Right forelimb (tissue), 1 donor: ENCODE measurements around the gene OR51S1.
"Not testable (repeated sequence)": the region's sequence is repeated elsewhere in the genome, so short reads cannot be mapped to it uniquely, and the experiment has no call there.

Experiments used
- DNase-seq: peaks from one replicate; pipeline ENCODE4 v3.0.0-alpha.2; 2018

Gene OR51S1

DNA sequence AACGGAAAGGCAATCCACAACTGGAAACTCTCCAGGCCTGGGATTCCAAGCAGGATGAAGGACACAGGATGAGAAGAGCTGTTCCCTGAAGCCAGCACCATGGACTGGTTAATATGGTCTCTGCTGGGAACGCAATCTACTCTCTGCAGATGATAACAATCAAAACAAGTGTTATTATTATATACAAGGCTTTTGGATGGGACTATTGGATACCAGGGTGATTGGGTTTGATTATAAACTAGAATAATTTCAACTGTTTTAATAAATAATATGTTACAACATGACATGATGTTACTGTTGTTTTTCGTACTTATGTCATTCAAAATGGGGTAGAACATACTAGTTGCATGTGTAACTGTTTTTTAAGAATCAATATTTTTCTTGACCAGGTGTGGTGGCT, 44.7 kb downstream of the OR51S1 start, which contains the start of gene OR52R1:
Gene OR52R1, minus strand, starts transcription at position 101 of the 400 bp plus-strand sequence. Its CDS starts 0 bp downstream, at position 101.
- DNase-seq, result no peak

DNA sequence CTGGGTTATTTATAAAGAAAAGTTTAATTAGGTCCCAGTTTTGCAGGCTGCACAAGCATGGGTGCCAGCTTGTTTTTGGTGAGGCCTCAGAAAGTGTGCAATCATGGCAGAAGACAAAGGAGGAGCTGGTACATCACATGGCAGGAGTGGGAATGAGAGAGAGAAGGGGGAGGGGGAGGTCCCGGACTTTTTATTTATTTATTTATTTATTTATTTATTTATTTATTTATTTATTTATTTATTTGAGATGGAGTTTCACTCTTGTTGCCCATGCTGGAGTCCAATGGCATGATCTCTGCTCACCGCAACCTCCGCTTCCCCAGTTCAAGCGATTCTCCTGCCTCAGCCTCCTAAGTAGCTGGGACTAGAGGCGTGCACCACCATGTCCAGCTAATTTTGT, 47.7 kb downstream of the OR51S1 start:
- DNase-seq, result not testable (repeated sequence)

DNA sequence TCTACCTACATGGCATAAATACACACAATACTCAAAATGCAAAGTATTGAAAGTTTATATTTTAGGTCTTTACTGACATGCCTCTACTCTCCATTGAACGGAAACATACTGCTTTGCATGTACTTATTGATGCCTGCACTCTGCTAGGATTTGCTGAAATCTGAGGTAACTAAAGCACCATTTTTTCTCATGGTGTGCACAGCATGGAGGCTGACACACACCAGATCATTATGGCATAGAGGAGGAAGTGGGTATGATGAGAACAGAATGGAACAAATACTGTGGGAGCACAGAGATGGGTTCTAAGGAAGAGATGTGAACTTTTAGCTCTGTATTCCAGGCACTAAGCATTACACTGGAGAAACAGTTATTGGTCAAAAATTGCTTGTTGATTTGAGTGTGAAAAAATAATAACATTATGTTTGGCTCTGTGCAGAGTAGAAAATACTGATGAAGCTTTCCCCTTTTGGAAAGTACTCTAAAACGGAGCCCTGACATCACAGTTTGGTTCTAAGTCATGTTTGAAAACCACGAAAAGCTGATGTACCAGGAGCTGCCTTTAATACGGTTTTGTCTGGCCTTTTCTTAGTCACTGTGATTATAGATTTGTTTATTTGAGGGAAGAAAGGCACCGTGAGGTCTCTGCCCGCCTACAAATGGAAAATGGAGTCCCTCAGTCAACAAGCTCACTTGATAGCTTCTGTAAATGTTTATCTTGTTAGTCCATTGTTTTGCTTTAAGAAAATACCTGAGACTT, 50.4 kb downstream of the OR51S1 start:
- no peak for DNase-seq
